Kidney epithelial cell (primary cell): Measurements from ENCODE around the gene SNX5. TPM values are rescaled to one million over a fixed set of nuclear protein-coding genes. Genes with fewer than 3 reads are reported as not detected.
A peak's percentile ranks its signal among the peaks of the same experiment; 100 is the strongest.

ENCODE experiments used
- DNase-seq: peaks from one replicate; pipeline ENCODE4 v3.0.0-alpha.2; 2010; ENCODE audit warnings: low read depth
- H3K27me3 ChIP-seq: 2 replicates; pipeline ENCODE4 v1.6.0; 2011; ENCODE audit warnings: low read length; ENCODE audit not compliant: control insufficient read depth, insufficient read depth
- H3K36me3 ChIP-seq: 2 replicates; pipeline ENCODE4 v1.5.1; 2011; ENCODE audit warnings: low read length; ENCODE audit not compliant: control insufficient read depth, insufficient read depth
- H3K4me3 ChIP-seq: 2 replicates; pipeline ENCODE4 v1.5.1; 2011; ENCODE audit warnings: low read depth, mild to moderate bottlenecking, control low read depth, low read length
- CTCF ChIP-seq: IDR thresholded peaks from 2 replicates; pipeline ENCODE4 v1.5.1; 2011; ENCODE audit warnings: mild to moderate bottlenecking, moderate library complexity, low read length, control low read depth, inconsistent platforms; ENCODE audit not compliant: insufficient read depth, poor library complexity, severe bottlenecking
- total RNA-seq: library from RNA; depleted of rRNA; stranded (reverse); fragments of >200 nt; gene quantifications from 2 replicates; pipeline ENCODE4 v1.2.3, GENCODE V29; 2015

SNX5 gene
- total RNA-seq, result 80.8 and 93.6 TPM in 2 replicates

GRCh38 chr20:17968366-17969277 lies at the start of gene SNX5, which contains the start of gene MGME1:
Gene SNX5 (minus strand): TSS chr20:17968794. CDS start chr20:17968425, 369 bp downstream.
Gene MGME1 (plus strand): TSS chr20:17969018. CDS start chr20:17969860, 842 bp downstream.
- DNase-seq, result peak; percentile 96
- TF ChIP-seq CTCF, result no peak
- Histone ChIP-seq H3K4me3 (peak within 1 kb of the TSS; percentile 61), H3K27me3 (no peaks in the 10 kb centered on the region), H3K36me3 (no peaks in the 10 kb centered on the region)

GRCh38 chr20:18018100-18018499 lies 49.5 kb upstream of the SNX5 start:
- Histone ChIP-seq H3K4me3 (no peak overlapping the region), H3K36me3 (no peaks in the 10 kb centered on the region), H3K27me3 (no peaks in the 10 kb centered on the region)
- DNase-seq, result no peak
- TF ChIP-seq CTCF, result no peak

GRCh38 chr20:18016772-18017171 lies 48.2 kb upstream of the SNX5 start:
- Histone ChIP-seq H3K27me3 (no peaks in the 10 kb centered on the region), H3K36me3 (no peaks in the 10 kb centered on the region), H3K4me3 (no peak overlapping the region)
- no peak for TF ChIP-seq CTCF
- no peak for DNase-seq

- no peak for TF ChIP-seq CTCF
Measured at GRCh38 chr20:18014411-18014810, 45.8 kb upstream of the SNX5 start.

GRCh38 chr20:18012901-18013300 lies 44.3 kb upstream of the SNX5 start:
- H3K36me3 ChIP-seq, result no peaks in the 10 kb centered on the region
- H3K4me3 ChIP-seq, result no peak overlapping the region
- no peaks in the 10 kb centered on the region for H3K27me3 ChIP-seq
- DNase-seq, result no peak
- no peak for TF ChIP-seq CTCF

More at GRCh38 chr20:18014411-18014810, 45.8 kb upstream of the SNX5 start:
- H3K36me3 ChIP-seq, result no peaks in the 10 kb centered on the region
- H3K4me3 ChIP-seq, result no peak overlapping the region
- DNase-seq, result no peak
- H3K27me3 ChIP-seq, result no peaks in the 10 kb centered on the region
